GM23248 (cell line): ENCODE results near the gene PABPN1L. TPM values are rescaled to one million over a fixed set of nuclear protein-coding genes. Genes with fewer than 3 reads are reported as not detected.

Experiments used
- DNase-seq: peaks from one replicate; pipeline ENCODE4 v3.0.0-alpha.2; 2015
- H2AFZ ChIP-seq: fragments of 200-600 bp; sonication (generic); 2 replicates; pipeline ENCODE4 v1.6.1; 2016; ENCODE audit warnings: antibody characterized with exemption
- H3F3A ChIP-seq: fragments of 200-600 bp; sonication (generic); 2 replicates; pipeline ENCODE4 v1.6.1; 2016; ENCODE audit warnings: mild to moderate bottlenecking, antibody characterized with exemption, mixed run types; ENCODE audit not compliant: insufficient read depth
- H3K27ac ChIP-seq: fragments of 200-600 bp; sonication (generic); 2 replicates; pipeline ENCODE4 v1.5.1; 2016; ENCODE audit warnings: mild to moderate bottlenecking
- H3K27me3 ChIP-seq: fragments of 200-600 bp; sonication (generic); replicated peaks from 2 replicates; pipeline ENCODE4 v1.6.1; 2016; ENCODE audit warnings: mild to moderate bottlenecking; ENCODE audit not compliant: insufficient read depth
- H3K36me3 ChIP-seq: fragments of 200-600 bp; sonication (generic); 2 replicates; pipeline ENCODE4 v1.6.1; 2016; ENCODE audit warnings: low read depth, mild to moderate bottlenecking
- H3K4me1 ChIP-seq: fragments of 200-600 bp; sonication (generic); 2 replicates; pipeline ENCODE4 v1.6.1; 2016; ENCODE audit warnings: mild to moderate bottlenecking; ENCODE audit not compliant: insufficient read depth
- H3K4me2 ChIP-seq: fragments of 200-600 bp; sonication (generic); one replicate; pipeline ENCODE4 v1.6.1; 2016; ENCODE audit warnings: mild to moderate bottlenecking; ENCODE audit not compliant: unreplicated experiment
- H3K4me3 ChIP-seq: fragments of 200-600 bp; sonication (generic); 2 replicates; pipeline ENCODE4 v1.5.1; 2016; ENCODE audit warnings: mild to moderate bottlenecking
- H3K79me2 ChIP-seq: fragments of 200-600 bp; sonication (generic); 2 replicates; pipeline ENCODE4 v1.6.1; 2016; ENCODE audit warnings: mild to moderate bottlenecking; ENCODE audit not compliant: insufficient read depth
- H3K9ac ChIP-seq: fragments of 200-600 bp; sonication (generic); 2 replicates; pipeline ENCODE4 v1.6.1; 2016; ENCODE audit warnings: mild to moderate bottlenecking
- H3K9me2 ChIP-seq: fragments of 200-600 bp; sonication (generic); 2 replicates; pipeline ENCODE4 v1.6.1; 2016; ENCODE audit warnings: mixed run types, mild to moderate bottlenecking, moderate library complexity; ENCODE audit not compliant: insufficient read depth
- H3K9me3 ChIP-seq: fragments of 200-600 bp; sonication (generic); one replicate; pipeline ENCODE4 v1.6.1; 2017; ENCODE audit warnings: low read depth
- H4K20me1 ChIP-seq: fragments of 200-600 bp; sonication (generic); 2 replicates; pipeline ENCODE4 v1.6.0; 2016; ENCODE audit not compliant: insufficient read depth
- EZH2 ChIP-seq: fragments of 200-600 bp; sonication (generic); IDR thresholded peaks from 2 replicates; pipeline ENCODE4 v1.6.1; 2018; ENCODE audit warnings: antibody characterized with exemption, mild to moderate bottlenecking; ENCODE audit not compliant: insufficient read depth, poor library complexity, severe bottlenecking
- EZH2phosphoT487 ChIP-seq: fragments of 200-600 bp; sonication (generic); IDR thresholded peaks from 2 replicates; pipeline ENCODE4 v1.6.1; 2018; ENCODE audit warnings: antibody characterized with exemption, moderate library complexity, mild to moderate bottlenecking, low read depth; ENCODE audit not compliant: insufficient read depth
- WGBS, 2 experiments: methylation state at CpG; one replicate each; pipeline ENCODE4 v1.1.6; 2015 to 2017; ENCODE audit warnings: low lambda C conversion rate in 2 of 2, low coverage in 1 of 2; ENCODE audit errors: missing lambda C conversion rate in 2 of 2; 5-methylcytosine and 5-hydroxymethylcytosine counted together
- in situ Hi-C: fragments of 300-500 bp; cut with MboI; formaldehyde crosslinking; loops from 2 replicates; pipeline ENCODE4 v1.15.0; 2020
- polyA plus RNA-seq: library from polyadenylated mRNA; unstranded; fragments of >200 nt; fragmentation: Nextera tagmentation; extraction: Ambion mirVana; gene quantifications from 2 replicates; pipeline ENCODE4 v1.2.1, GENCODE V29; 2016
- total RNA-seq: library from RNA; depleted of rRNA; stranded (reverse); fragments of >200 nt; shearing (Covaris generic); gene quantifications from 2 replicates; pipeline ENCODE4 v1.2.3, GENCODE V29; 2014; rRNA removed

PABPN1L gene
- total and polyA plus RNA-seq, 2 experiments from 2014 or later: not detected

DNA sequence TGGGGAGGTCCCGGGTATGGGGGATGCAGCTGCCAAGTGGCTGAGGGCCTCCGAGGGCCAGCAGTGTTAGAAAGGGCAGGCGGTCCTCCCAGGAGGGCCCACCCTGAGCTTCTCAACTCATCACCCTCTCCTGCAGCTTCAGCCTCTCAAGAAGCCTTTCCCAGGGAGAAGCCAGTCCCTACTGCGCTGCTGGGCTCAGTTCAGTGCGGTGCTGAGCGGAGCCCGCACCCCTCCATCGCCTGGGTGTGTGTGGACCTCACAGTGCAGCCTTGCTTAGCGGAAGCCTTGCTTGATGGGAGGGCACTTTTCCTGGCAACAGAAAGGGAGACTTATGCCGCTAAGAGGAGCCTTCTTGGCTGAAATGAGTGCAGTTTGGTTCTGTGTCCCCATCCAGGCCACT is 51.2 kb downstream of the PABPN1L start:
- Histone ChIP-seq H3K9me2 (no peaks in the 10 kb centered on the region), H4K20me1 (no peaks in the 10 kb centered on the region), H3F3A (no peaks in the 10 kb centered on the region; the same call in 1 of the 2 replicates), H2AFZ (no peak overlapping the region), H3K79me2 (peaks cover 3% of the 10 kb centered on the region; the same call in 1 of the 2 replicates), H3K27me3 (no peaks in the 10 kb centered on the region), H3K4me2 (no peak overlapping the region), H3K36me3 (no peaks in the 10 kb centered on the region), H3K4me1 (peaks cover 6% of the 10 kb centered on the region; the same call in 1 of the 2 replicates), H3K27ac (no peak overlapping the region), H3K9me3 (no peaks in the 10 kb centered on the region), H3K4me3 (no peak overlapping the region), H3K9ac (no peak overlapping the region)
- TF ChIP-seq EZH2 (no peak), EZH2phosphoT487 (no peak)
- in situ Hi-C loops: no loop called here
- no peak for DNase-seq
- 67% methylated on average over 10 of the region's 10 CpGs for WGBS, 2 experiments

DNA sequence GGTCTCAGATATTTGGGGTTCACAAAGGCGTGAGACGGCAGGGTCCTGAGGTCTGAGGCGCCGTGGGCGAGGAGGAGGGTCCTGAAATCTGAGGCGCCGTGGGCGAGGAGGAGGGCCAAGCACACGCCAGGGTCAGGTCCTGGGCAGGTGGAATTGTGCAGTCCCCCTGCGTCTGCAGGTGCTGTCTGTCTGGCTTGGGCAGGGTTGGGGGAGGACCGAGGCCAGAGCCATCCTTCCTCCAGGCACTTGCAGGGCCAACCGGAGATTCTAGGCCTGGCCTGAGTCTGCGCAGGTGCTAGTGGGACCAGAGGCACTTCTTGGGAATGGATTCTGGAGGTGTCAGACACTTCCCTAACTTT is 52.3 kb downstream of the PABPN1L start:
- H3K4me1 ChIP-seq: peaks cover 13% of the 10 kb centered on the region
- no peak overlapping the region for H3K4me3 ChIP-seq
- H3K9me2 ChIP-seq: no peaks in the 10 kb centered on the region
- TF ChIP-seq EZH2 (no peak), EZH2phosphoT487 (no peak)
- peaks cover 14% of the 10 kb centered on the region for H3K79me2 ChIP-seq
- H3K27ac ChIP-seq: no peak overlapping the region
- no peaks in the 10 kb centered on the region for H3K27me3 ChIP-seq
- WGBS, 2 experiments: 94 to 96% methylated on average over 13 of the region's 13 CpGs
- no peak overlapping the region for H2AFZ ChIP-seq
- no peak overlapping the region for H3K9ac ChIP-seq
- no peak overlapping the region for H3K4me2 ChIP-seq
- H4K20me1 ChIP-seq: no peaks in the 10 kb centered on the region
- H3F3A ChIP-seq: no peaks in the 10 kb centered on the region; the same call in 1 of the 2 replicates
- no peaks in the 10 kb centered on the region for H3K36me3 ChIP-seq
- H3K9me3 ChIP-seq: no peaks in the 10 kb centered on the region
- no peak for DNase-seq
- in situ Hi-C loops: no loop called here

Other genes with a start within 250 kb of the PABPN1L start
- not detected in 2 replicates for gene IL17C, start 228.1 kb downstream of the PABPN1L start, total RNA-seq
- not detected in 2 replicates for gene IL17C, start 228.1 kb downstream of the PABPN1L start, polyA plus RNA-seq
- 332 and 338 TPM in 2 replicates for gene CYBA, start 215.6 kb downstream of the PABPN1L start, total RNA-seq
- gene CYBA, start 215.6 kb downstream of the PABPN1L start, polyA plus RNA-seq: 270 and 283 TPM in 2 replicates
- gene MVD, start 203.6 kb downstream of the PABPN1L start, total RNA-seq: 25.0 and 29.1 TPM in 2 replicates
- 27.4 and 28.6 TPM in 2 replicates for gene MVD, start 203.6 kb downstream of the PABPN1L start, polyA plus RNA-seq
- gene SNAI3, start 180.2 kb downstream of the PABPN1L start, total RNA-seq: not detected in 2 replicates
- gene SNAI3, start 180.2 kb downstream of the PABPN1L start, polyA plus RNA-seq: 0.35 and 0.71 TPM in 2 replicates
- 13.7 and 14.6 TPM in 2 replicates for gene RNF166, start 160.3 kb downstream of the PABPN1L start, total RNA-seq
- 8.2 and 8.9 TPM in 2 replicates for gene RNF166, start 160.3 kb downstream of the PABPN1L start, polyA plus RNA-seq
- gene CTU2, start 160.2 kb downstream of the PABPN1L start, total RNA-seq: 20.4 and 22.3 TPM in 2 replicates
- 16.1 and 17.1 TPM in 2 replicates for gene CTU2, start 160.2 kb downstream of the PABPN1L start, polyA plus RNA-seq
- gene PIEZO1, start 81.4 kb downstream of the PABPN1L start, total RNA-seq: 223 and 294 TPM in 2 replicates
- 89.7 and 95.3 TPM in 2 replicates for gene PIEZO1, start 81.4 kb downstream of the PABPN1L start, polyA plus RNA-seq
- 11.3 and 14.2 TPM in 2 replicates for gene CDT1, start 62.9 kb downstream of the PABPN1L start, total RNA-seq
- gene CDT1, start 62.9 kb downstream of the PABPN1L start, polyA plus RNA-seq: 5.4 and 5.9 TPM in 2 replicates
- gene APRT, start 54.7 kb downstream of the PABPN1L start, total RNA-seq: 105 and 150 TPM in 2 replicates
- 224 and 226 TPM in 2 replicates for gene APRT, start 54.7 kb downstream of the PABPN1L start, polyA plus RNA-seq
- gene GALNS, start 9.7 kb downstream of the PABPN1L start, total RNA-seq: 21.5 and 24.0 TPM in 2 replicates
- 38.8 and 39.0 TPM in 2 replicates for gene GALNS, start 9.7 kb downstream of the PABPN1L start, polyA plus RNA-seq
- gene TRAPPC2L, start 9.5 kb downstream of the PABPN1L start, total RNA-seq: 18.7 and 20.4 TPM in 2 replicates
- 83.2 and 90.9 TPM in 2 replicates for gene TRAPPC2L, start 9.5 kb downstream of the PABPN1L start, polyA plus RNA-seq
- not detected in 2 replicates for gene CBFA2T3, start 110.5 kb upstream of the PABPN1L start, total RNA-seq
- 0.08 TPM in 1 of 2 replicates, not detected in the other for gene CBFA2T3, start 110.5 kb upstream of the PABPN1L start, polyA plus RNA-seq
- gene ACSF3, start 227.2 kb upstream of the PABPN1L start, total RNA-seq: 17.1 and 26.7 TPM in 2 replicates
- gene ACSF3, start 227.2 kb upstream of the PABPN1L start, polyA plus RNA-seq: 15.2 and 15.9 TPM in 2 replicates